ENCODE measurements around the gene PLA2G15.

GRCh38 chr16:68276223-68276622 lies 31.1 kb downstream of the PLA2G15 start:
- TF ChIP-seq CTCF (IDR thresholded peaks at IDR 0.05; ENCODE audit: low read depth, low read length, poor library complexity, severe bottlenecking) = no peak
- no peak for TF ChIP-seq EZH2phosphoT487 (IDR thresholded peaks at IDR 0.05; ENCODE audit: borderline replicate concordance, low read length)
